GM18868 (cell line): ENCODE data around the gene ODAM.
"Not testable (repeated sequence)": the region's sequence is repeated elsewhere in the genome, so short reads cannot be mapped to it uniquely, and the experiment has no call there.

ENCODE experiments used
- ATAC-seq: cut with Tn5 transposase; IDR thresholded peaks from one replicate; pipeline ENCODE4 v1.9.1; 2021; ENCODE audit warnings: mild to moderate bottlenecking, moderate library complexity; ENCODE audit not compliant: unreplicated experiment

Gene ODAM

GRCh38 chr4:70221389-70221788 lies 25.9 kb downstream of the ODAM start:
- not testable (repeated sequence) for ATAC-seq

GRCh38 chr4:70221818-70222217 lies 26.3 kb downstream of the ODAM start:
- not testable (repeated sequence) for ATAC-seq

- ATAC-seq: no peak
These were observed 30.3 kb downstream of the ODAM start, which contains the start of gene FDCSP for GRCh38 chr4:70225824-70226223. Gene FDCSP, plus strand, starts transcription at chr4:70226124. Its CDS starts 5,071 bp downstream, at chr4:70231195.

- no peak for ATAC-seq
These were observed 40.6 kb downstream of the ODAM start for GRCh38 chr4:70236125-70236524.

- ATAC-seq: no peak
These were observed 43.8 kb downstream of the ODAM start for GRCh38 chr4:70239131-70239883.

- ATAC-seq: no peak
These were observed 44.5 kb downstream of the ODAM start for GRCh38 chr4:70239884-70240591.

- ATAC-seq: not testable (repeated sequence)
These were observed 46.8 kb downstream of the ODAM start, which contains the start of gene CSN3 for GRCh38 chr4:70242297-70242696. Gene CSN3, plus strand, starts transcription at chr4:70242597. Its CDS starts 2,223 bp downstream, at chr4:70244820.

- no peak for ATAC-seq
These were observed 47.6 kb downstream of the ODAM start for GRCh38 chr4:70243091-70243490.

GRCh38 chr4:70251250-70251944 lies 55.9 kb downstream of the ODAM start:
- no peak for ATAC-seq

GRCh38 chr4:70251945-70252277 lies 56.4 kb downstream of the ODAM start:
- ATAC-seq: no peak
